HL-60/S4 treated with retinoic acid at 250 ng/mL for 4 days and 3 days (cell line): ENCODE data around the gene C16orf78.

Source experiments
- in situ Hi-C: fragments of 300-500 bp; cut with MboI; formaldehyde crosslinking; loops from 2 replicates; pipeline ENCODE4 v1.7.0; 2022; ENCODE audit warnings: low sequenced_read_pairs

C16orf78 gene

DNA sequence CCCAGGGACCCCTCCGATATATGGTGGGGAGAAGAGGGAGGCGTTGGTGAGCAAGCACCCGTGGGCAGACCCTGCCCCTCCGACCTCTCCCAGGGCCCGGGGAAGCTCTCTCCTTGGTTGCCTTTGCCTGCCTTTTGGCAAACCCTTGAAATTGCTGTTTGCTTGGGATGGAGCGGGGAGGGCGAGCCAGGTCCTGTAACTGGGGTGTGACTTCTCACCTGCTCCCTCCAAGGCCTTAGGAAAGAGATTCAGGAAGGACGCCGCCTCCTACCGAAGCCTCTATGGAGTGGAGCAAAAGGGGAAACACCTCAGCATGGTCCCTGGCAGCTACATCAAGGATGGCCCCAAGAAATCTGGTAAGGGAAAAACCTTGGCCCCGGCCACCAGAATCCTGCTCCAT lies 4.6 kb downstream of the C16orf78 start:
- in situ Hi-C loops = no loop called here

DNA sequence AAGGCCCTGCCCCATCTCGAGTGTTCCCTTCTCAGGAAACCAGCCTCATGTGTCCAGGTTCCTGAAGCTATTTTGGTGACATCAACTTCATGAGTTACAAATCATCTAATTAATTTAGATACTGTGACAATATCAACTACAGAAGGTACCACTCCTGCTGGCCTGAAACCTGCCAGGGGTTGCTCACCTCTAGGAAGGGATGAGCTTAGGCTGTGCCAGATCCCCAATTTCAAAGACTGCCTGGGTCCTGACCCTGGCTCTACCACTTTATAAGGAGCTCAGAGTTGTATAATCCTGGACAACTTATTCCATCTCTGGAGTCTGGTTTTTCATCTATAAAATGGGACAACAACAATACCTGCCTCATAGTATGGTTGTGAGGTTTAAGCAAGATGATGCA lies 5.2 kb downstream of the C16orf78 start:
- in situ Hi-C loops = no loop called here

DNA sequence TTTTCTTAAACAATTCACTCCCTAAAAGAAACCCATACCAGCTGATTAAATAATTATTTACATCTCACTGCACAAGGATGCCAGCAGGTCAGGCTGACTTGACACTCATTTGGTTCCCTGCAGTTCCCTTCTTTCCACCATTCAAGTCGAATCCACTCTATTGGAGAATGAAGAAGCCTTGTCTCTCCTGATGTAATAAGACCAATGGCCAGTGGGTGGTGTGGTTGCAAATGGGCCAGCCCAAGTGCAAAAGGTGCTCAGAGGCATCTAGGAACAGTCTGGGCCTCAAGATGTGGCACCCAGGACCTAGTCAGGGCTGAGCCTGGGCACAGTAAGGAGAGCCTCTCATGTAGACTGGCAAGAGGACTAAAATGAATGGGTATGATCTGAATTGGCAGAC lies 9.3 kb downstream of the C16orf78 start:
- in situ Hi-C loops = no loop called here

DNA sequence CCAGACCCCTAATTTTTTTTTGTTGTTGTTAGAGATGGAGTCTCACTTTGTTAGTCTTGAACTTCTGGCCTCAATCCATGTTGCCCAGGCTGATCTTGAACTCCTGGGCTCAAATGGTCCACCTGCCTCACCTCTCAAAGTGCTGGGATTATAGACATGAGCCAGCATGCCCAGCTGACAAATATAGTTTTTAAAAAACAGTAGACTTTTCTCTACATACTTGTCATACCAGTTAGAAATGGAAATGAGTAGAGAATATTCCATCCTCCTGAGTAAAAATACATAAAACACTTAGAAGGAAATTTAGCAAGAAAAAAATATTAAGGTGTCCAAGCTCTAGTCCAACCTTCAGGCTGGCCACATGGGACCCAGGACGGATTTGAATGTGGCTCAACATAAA lies 21.4 kb downstream of the C16orf78 start:
- in situ Hi-C loops = no loop called here

DNA sequence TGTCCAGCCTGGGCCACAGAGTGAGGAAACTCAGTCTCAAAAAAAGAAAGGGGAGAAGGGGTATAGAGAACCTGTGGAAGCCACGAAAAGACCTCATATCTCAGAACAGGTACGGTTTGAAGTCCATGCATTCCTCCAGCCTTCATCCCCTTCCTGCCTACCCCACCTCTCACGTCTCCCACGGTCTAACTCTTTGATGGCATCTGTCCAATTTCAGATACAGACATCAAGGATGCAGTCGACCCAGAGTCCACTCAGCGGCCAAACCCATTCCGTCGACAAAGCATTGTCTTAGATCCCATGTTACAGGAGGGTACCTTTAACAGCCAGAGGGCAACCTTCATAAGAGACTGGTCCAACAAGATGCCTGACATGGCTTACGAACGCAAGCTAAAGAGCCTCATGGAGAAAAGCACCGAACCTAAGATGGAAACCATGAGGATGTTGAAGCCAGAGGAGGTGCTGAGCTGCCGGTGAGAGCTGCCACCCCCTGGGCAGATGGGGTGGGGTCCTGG lies 22.7 kb downstream of the C16orf78 start:
- in situ Hi-C loops = no loop called here

DNA sequence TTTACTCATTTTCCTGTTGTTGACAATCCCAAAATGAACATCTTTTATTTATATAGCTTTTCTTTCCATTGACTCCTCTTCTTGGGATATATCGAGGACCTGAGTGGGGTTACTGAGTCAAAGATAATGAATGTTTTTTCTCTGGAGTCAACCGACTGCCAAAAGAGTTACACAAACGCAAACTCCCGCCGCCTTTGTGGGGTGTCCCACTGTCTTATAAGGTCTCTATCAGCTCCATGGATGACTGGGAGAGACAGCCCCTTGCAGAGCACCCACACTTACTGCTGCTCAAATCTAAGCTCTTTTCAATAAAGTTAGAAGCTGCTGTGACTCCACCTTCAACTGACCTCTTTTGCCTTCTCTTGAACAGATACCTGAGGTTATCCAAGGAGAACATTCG lies 25.2 kb downstream of the C16orf78 start:
- in situ Hi-C loops = no loop called here

DNA sequence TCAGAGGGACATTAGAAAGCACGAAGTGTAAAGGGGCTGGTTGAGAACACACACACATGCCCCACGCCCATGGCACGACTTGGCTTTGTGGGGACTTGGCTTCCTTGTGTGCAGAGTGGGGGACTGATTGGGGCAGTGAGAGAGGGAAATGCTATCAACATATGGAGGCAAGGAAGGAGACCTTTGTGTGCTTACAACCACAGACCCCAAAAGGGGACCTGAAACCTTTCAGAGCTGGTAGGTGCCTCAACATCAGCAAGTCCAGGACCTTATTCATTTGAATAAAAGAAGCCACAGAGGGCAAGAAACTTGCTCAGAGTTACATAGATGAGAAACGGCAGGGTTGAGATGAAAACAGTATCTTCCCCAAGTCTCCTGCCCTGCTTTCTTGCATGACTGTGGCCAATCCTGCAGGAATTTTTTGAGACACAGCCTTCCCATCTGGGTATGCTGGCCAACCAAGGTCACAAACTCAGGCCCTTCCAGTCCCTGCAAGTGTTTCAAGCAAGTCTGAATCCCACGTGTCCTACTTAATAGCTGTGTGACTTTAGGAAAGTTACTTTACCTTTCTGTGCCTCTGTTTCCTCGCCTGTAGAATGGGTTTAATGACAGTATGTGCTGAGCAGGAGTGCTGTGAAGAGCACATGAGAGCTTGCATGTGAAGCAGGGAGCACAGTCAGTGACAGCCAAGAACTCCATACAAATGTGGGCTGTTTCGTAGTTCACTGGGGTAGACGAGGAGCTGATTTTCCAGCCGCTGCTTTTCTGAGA lies 26.2 kb downstream of the C16orf78 start:
- in situ Hi-C loops = no loop called here

DNA sequence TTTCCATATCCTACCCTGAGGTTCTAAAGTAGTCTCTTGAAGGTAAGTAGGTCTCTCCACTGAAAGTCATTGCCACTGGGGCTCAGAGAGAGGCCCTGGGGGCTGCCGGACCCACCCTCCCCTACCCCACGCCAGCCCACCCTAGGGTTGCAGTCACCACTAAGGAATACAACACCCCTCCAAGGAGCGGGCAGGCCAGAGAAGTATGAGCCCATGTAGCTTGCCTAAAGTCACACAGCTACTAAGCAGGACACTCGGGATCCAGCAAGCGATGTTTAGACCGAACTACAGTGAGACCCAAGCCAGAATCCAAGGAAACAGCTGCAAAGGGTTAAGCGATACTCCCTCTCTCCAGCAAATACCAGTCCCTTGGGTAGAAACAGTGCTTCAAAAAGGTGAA lies 27.0 kb downstream of the C16orf78 start:
- in situ Hi-C loops = no loop called here

DNA sequence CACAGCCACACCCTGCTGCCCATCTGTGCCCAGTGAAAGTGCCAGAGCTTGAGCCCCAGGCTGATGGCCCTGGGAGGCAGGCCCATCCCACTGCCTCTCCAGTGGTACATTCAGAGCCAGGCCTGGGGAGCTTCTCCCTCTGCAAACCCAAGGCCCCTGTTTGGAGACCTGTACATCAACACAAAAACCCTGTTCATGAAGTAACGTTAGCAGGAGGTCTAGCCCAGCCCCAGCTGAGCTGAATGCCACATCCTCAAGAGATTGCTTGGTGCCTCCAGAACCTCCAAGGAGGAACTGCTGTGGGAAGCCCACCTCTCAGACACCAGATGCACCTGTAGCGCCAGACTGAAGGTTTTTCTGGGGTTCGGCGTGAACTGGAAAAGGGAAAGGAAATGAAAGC lies 31.5 kb downstream of the C16orf78 start:
- in situ Hi-C loops = no loop called here

DNA sequence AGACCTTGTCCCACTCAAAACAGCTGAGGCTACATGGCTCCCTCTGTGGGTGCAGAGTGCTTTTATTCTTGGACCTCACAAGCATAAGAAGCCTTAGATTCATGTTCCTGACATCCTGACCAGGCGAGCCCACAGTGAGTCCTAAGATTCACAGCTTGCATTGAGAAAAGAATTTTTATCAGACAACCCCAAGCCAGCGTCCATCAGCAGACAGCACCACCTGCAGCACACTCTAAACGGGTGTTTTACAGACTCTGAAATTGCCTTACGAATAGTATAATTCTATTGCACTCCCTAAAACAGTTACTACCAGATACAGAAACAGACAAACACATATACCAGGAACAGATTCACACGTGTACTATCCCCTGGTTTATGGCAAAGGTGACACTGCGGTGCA lies 31.9 kb downstream of the C16orf78 start:
- in situ Hi-C loops = no loop called here

DNA sequence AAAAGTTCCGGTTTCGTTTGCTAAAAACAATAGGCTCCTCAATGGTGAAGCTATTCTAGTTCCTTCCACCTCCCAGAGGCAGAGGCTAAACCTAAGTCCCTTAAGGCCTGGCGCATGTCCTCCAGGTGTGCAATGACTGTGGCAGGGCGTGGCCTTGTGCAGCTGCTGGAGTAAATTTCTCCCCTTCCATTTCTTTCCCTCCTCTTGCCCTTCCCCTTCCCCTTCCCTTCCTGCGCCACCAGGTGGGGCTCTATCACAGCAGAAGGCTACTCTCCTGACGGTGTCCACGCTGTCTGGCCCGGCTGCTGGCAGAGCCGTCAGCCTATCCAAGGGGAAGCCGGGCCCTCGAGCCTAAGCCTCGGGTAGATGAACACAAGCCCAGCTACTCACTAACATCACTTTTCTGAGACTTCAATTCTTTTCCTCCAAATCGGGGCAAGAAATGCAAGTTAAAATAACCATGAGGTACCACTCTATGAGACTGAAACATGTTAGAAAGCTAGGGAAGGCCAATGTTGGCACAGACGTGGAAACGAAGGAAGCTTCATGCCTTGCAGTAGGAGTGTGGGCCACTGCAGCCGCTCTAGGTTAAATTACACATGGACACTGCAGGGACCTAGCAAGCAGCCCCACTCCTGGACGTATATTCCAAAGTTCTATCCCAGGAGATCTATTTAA lies 34.4 kb downstream of the C16orf78 start:
- in situ Hi-C loops = no loop called here

DNA sequence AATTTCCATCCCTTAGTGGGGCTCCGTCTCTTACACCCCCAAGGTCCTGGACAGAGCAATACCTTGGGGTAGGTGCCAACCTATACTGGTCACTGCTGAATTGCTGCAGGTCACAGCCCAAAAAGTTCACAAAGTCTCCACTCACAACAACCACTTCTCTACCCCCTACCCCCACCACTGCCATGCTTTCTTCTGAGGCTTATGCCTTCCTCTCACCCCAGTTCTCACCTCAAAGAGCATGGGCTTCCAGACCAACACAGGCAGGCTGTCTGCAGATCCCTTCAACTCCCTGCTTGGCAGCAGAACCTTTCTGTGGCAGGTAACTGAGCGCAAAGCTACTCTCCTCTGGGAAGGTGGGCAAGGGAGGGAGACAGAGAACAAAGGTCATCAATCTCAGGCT lies 35.5 kb downstream of the C16orf78 start:
- in situ Hi-C loops = no loop called here

DNA sequence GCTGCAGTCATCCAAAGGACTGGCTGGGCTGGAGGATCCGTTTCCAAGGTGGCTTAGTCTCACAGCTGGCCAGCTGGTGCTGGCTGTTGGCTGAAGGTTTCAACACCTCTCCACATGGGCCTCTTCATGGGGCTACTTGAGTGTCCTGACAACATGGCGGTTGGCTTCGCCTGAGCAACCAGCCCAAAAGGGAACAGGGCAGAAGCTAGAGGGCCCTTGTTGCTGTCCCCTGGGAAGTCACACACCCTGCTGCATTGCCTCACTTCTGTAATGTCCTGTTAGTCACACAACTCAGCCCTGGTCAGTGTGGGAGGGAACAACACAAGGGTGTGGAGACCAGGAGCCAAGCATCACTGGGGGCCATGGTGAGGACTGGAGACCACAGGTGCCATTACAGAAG lies 36.6 kb downstream of the C16orf78 start:
- in situ Hi-C loops = no loop called here

DNA sequence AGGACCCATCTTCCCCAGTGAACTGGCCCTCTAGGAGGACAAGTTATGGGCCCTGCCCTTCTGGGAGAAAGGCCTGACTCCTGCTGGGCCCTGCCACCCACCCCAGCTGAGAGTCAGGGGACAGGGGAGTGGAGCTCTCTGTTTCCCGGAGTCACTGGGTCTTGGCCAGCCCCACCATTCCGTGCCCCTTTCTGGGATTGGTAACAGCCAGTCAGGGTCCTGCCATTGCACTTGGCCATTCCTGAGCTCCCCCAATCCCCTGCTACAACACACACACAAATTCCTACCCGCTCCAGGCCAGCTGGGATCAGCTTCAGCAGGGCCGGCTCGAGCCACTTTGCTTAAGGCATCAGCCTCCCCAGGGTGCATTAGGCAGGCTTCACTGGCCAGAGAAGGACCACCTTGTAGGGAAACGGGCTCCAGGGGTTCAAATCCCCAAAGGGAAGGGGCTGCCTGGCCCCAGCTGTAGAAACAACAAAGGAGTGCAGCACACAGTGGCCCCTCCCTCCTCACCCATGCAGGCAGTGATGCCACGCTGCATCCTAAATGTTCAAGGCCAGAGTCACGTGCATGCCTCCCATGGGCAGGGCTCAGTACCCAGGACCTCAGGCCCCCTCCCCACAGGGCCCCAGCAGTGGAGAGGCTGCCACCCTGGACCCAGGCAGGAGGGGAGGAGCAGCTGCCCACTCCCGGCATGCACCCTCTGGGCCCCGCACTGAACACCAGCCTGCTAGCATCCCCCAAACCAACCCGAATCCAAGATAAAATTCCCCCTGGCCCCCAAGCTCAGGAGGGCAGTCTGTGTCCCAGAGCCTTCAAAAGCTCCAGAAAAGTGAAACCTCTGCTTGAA lies 37.7 kb downstream of the C16orf78 start:
- in situ Hi-C loops = no loop called here

DNA sequence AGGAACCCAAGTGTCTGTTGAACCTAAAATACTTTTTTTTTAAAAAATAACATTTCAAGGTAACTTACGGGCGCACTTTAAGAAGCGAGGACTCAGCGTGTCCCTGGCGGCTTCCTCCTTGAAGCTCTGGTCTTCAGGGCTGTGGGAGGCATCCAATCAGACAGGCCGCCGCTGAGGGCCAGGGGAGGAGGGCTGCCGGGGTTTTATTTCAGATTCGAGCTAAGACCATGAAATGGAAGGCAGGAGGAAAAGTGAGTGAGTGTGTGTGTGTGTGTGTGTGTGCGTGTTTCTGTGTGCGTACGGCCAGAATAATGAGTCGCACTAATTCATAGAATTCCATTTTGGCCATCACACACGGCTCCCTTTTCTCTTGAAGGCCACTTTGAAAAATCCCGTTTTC lies 41.1 kb downstream of the C16orf78 start:
- in situ Hi-C loops = no loop called here

DNA sequence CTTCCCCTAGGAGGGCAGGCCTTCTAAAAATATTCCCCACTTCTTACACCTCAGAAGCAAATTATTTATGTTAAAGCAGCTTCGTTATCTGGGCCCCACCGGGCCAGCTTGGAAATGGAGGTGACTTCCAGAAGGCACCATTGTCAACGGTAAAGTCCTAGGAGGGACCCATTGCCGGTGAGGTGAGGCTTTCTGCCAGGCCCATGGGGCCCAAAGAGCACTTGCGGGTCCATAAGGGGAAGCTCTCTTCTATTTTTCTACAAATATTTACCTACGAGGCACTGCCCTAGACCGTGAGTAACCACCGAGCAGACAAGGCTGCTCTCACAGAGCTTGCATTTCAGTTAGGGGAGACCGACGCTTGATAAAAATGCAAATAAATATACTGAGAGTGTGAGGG lies 41.5 kb downstream of the C16orf78 start:
- in situ Hi-C loops = no loop called here

DNA sequence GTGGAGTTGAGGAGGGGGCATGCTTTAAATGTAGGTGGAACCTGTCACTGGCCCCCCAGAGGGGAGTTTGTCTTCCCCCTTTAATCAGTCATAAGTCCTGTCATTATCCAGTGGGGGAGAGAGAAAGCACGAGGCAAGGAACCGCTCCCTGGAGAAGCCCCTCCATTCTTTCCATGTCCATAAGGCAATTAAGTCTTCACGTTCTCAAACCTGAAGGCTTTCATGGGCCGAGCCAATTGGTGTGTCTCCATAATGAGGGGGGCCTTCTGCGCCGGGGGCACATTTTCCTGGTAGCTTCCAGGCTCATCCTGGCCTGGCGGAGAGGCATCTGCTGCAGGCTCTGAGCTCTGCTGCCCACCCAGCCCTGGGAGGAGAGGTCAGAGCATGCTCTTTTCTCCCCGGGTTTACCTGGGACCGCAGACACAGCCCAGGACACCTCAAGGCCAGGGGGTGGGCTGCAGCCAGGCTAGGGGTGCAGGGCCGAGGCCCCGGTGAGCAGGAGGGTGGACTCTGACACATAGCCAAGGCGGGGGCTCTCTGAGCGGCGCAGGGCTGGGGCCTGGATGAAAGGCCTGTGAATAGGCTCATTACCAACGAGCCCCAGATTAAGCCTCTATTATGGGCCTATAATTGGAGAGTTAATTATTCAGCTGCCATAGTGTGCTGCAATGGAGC lies 42.5 kb downstream of the C16orf78 start:
- in situ Hi-C loops = no loop called here

DNA sequence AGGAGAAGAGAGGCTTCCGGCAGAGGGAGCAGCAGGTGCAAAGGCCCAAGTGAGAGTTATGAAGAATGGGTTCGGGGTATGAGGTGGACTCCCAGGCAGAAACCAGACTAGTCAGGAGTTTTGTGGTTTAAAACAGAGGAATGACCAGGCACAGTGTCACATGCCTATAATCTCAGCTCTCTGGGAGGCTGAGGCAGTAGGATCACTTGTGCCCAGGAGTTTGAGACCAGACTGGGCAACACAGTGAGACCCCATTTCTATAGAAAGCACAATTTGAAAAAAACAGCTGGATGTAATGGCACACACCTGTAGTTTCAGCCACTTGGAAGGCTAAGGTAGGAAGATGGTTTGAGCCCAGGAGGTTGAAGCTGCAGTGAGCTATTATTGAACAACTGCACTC lies 43.8 kb downstream of the C16orf78 start:
- in situ Hi-C loops = no loop called here

DNA sequence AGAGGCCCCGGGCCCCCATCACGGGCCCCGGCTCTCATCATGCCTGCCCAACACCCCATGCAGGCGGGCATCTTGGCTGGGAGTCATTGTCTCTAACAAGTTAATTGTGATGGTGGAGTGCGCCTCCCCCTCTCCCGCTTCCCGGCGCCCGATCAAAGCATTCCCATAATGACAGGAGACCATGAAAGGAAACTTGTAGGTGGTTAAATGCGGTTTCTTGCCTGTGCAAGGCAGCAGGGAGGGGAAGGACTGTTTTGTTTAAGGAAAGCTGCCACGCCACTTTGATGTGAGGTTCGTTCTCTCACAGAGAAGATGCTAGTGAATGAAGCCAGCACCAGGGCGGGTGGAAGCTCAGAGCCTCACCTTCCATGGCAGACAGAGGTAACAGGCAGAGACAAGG lies 45.4 kb downstream of the C16orf78 start:
- in situ Hi-C loops = no loop called here

DNA sequence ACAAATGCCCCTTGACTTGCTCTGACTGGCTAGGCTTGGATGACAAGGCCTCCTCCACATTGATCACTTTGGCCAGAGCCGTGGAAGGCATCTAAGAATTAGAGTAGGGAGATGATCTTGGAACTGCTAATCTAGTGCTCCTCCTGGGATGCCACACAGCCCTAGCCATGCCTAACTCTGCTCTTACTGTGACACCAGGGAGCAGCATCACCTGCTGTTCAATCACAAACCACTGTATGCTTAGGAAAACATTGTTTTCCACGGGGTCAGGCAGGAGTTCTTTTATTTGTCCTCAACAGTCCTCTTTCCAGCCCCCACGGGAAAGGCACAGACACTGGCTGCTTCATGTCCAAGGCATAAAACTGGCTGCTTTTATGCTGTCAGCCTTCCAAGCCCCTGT lies 46.3 kb downstream of the C16orf78 start:
- in situ Hi-C loops = no loop called here

DNA sequence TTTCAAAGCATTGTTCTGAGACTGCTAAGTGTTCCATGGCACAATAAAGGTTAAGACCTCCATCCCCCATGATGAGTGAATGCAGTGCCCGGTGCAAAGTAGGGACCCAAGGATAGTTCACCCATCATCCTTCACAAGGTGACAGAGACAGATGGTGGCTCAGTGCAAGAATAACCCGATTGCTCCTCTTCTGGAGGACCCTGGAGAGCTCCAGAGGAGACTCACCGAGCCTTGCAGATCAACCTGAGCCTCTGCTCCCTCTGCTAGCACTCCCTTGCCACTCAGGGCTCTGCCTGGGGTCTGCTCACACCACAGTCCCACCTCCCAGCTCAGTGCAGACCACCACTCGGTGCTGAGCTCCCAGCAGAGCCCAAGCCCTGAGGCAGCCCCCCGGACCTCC lies 49.3 kb downstream of the C16orf78 start:
- in situ Hi-C loops = no loop called here
